Smooth muscle cell (in vitro differentiated cells): Measurements from ENCODE around the gene CELF3. TPM values are rescaled to one million over a fixed set of nuclear protein-coding genes. Genes with fewer than 3 reads are reported as not detected.
"Not testable (repeated sequence)": the region's sequence is repeated elsewhere in the genome, so short reads cannot be mapped to it uniquely, and the experiment has no call there.

ENCODE experiments used
- DNase-seq: peaks from one replicate; lab custom pipeline; 2025; ENCODE audit not compliant: unreplicated experiment; lab: John Stamatoyannopoulos, UW
- H2AFZ ChIP-seq: fragments of 200-600 bp; sonication (generic); 2 replicates; pipeline ENCODE4 v1.6.0; 2016; ENCODE audit warnings: antibody characterized with exemption, low read depth, mild to moderate bottlenecking
- H3F3A ChIP-seq: fragments of 200-600 bp; sonication (generic); 2 replicates; pipeline ENCODE4 v1.6.0; 2017; ENCODE audit warnings: antibody characterized with exemption, low read depth
- H3K27ac ChIP-seq: fragments of 200-600 bp; sonication (generic); 2 replicates; pipeline ENCODE4 v1.5.1; 2016; ENCODE audit warnings: low read depth, mild to moderate bottlenecking
- H3K27me3 ChIP-seq: fragments of 200-600 bp; sonication (generic); 2 replicates; pipeline ENCODE4 v1.6.1; 2016; ENCODE audit warnings: low read depth, mild to moderate bottlenecking
- H3K36me3 ChIP-seq: fragments of 200-600 bp; sonication (generic); 2 replicates; pipeline ENCODE4 v1.5.1; 2016; ENCODE audit warnings: low read depth
- H3K4me1 ChIP-seq: fragments of 200-600 bp; sonication (generic); 2 replicates; pipeline ENCODE4 v1.5.1; 2016; ENCODE audit warnings: low read depth
- H3K4me2 ChIP-seq: fragments of 200-600 bp; sonication (generic); 2 replicates; pipeline ENCODE4 v1.6.0; 2016; ENCODE audit warnings: mild to moderate bottlenecking
- H3K4me3 ChIP-seq: fragments of 200-600 bp; sonication (generic); 2 replicates; pipeline ENCODE4 v1.5.1; 2016; ENCODE audit warnings: mild to moderate bottlenecking
- H3K79me2 ChIP-seq: fragments of 200-600 bp; sonication (generic); 2 replicates; pipeline ENCODE4 v1.6.0; 2016; ENCODE audit warnings: low read depth, mild to moderate bottlenecking
- H3K9ac ChIP-seq: fragments of 200-600 bp; sonication (generic); 2 replicates; pipeline ENCODE4 v1.6.0; 2016; ENCODE audit warnings: low read depth
- H3K9me3 ChIP-seq: fragments of 200-600 bp; sonication (generic); replicated peaks from 2 replicates; pipeline ENCODE4 v1.5.1; 2016; ENCODE audit warnings: low read depth
- H4K20me1 ChIP-seq: fragments of 200-600 bp; sonication (generic); 2 replicates; pipeline ENCODE4 v1.6.0; 2016; ENCODE audit warnings: low read depth
- CTCF ChIP-seq: fragments of 200-600 bp; sonication (generic); IDR thresholded peaks from 2 replicates; pipeline ENCODE4 v1.5.1; 2017; ENCODE audit warnings: borderline replicate concordance, mild to moderate bottlenecking, antibody characterized with exemption; ENCODE audit not compliant: insufficient read depth, poor library complexity, severe bottlenecking
- WGBS: methylation state at CpG from one replicate; pipeline ENCODE4 v1.1.7; 2016; ENCODE audit warnings: low lambda C conversion rate; 5-methylcytosine and 5-hydroxymethylcytosine counted together
- polyA plus RNA-seq: library from polyadenylated mRNA; unstranded; fragments of >200 nt; fragmentation: Nextera tagmentation; extraction: Ambion mirVana; gene quantifications from 2 replicates; pipeline ENCODE4 v1.2.1, GENCODE V29; 2016
- total RNA-seq: library from RNA; depleted of rRNA; stranded (reverse); fragments of >200 nt; gene quantifications from 2 replicates; pipeline ENCODE4 v1.2.3, GENCODE V29; 2014

CELF3 gene
- total and polyA plus RNA-seq, 2 experiments from 2014 or later: not detected

GRCh38 chr1:151739590-151740355, 23.2 kb upstream of the CELF3 start:
- H4K20me1 ChIP-seq: no peaks in the 10 kb centered on the region
- no peak overlapping the region for H3K4me3 ChIP-seq
- H3K9me3 ChIP-seq: no peaks in the 10 kb centered on the region
- H3K4me1 ChIP-seq: no peaks in the 10 kb centered on the region
- H3K79me2 ChIP-seq: no peaks in the 10 kb centered on the region
- TF ChIP-seq CTCF: no peak
- H3K9ac ChIP-seq: no peak overlapping the region
- no peak overlapping the region for H3K4me2 ChIP-seq
- peaks cover 18% of the 10 kb centered on the region for H3K27me3 ChIP-seq
- H3K27ac ChIP-seq: no peak overlapping the region
- H3F3A ChIP-seq: no peaks in the 10 kb centered on the region
- H2AFZ ChIP-seq: no peak overlapping the region
- WGBS: 52% methylated on average over 3 of the region's 3 CpGs
- DNase-seq: no peak
- H3K36me3 ChIP-seq: no peaks in the 10 kb centered on the region

- H4K20me1 ChIP-seq: no peaks in the 10 kb centered on the region
- no peaks in the 10 kb centered on the region for H3F3A ChIP-seq
- no peak overlapping the region for H2AFZ ChIP-seq
- no peaks in the 10 kb centered on the region for H3K4me1 ChIP-seq
- H3K36me3 ChIP-seq: no peaks in the 10 kb centered on the region
- no peak overlapping the region for H3K9ac ChIP-seq
- no peaks in the 10 kb centered on the region for H3K79me2 ChIP-seq
- H3K4me3 ChIP-seq: no peak overlapping the region
- H3K27ac ChIP-seq: no peak overlapping the region
- no peak overlapping the region for H3K4me2 ChIP-seq
- no peaks in the 10 kb centered on the region for H3K9me3 ChIP-seq
- DNase-seq: no peak
- H3K27me3 ChIP-seq: no peaks in the 10 kb centered on the region
- no peak for TF ChIP-seq CTCF
Measured at GRCh38 chr1:151737479-151737878, 20.9 kb upstream of the CELF3 start.

- no peak overlapping the region for H3K27ac ChIP-seq
- H3K4me2 ChIP-seq: no peak overlapping the region
- H3K9ac ChIP-seq: no peak overlapping the region
- no peaks in the 10 kb centered on the region for H3K79me2 ChIP-seq
- 77% methylated on average over 2 of the region's 2 CpGs for WGBS
- no peak overlapping the region for H3K4me3 ChIP-seq
- no peaks in the 10 kb centered on the region for H3F3A ChIP-seq
- H3K36me3 ChIP-seq: no peaks in the 10 kb centered on the region
- H3K27me3 ChIP-seq: no peaks in the 10 kb centered on the region
- no peaks in the 10 kb centered on the region for H4K20me1 ChIP-seq
- no peak for DNase-seq
- no peak overlapping the region for H2AFZ ChIP-seq
- H3K4me1 ChIP-seq: no peaks in the 10 kb centered on the region
- no peak for TF ChIP-seq CTCF
- H3K9me3 ChIP-seq: no peaks in the 10 kb centered on the region
Measured at GRCh38 chr1:151737026-151737425, 20.4 kb upstream of the CELF3 start.

- H3K79me2 ChIP-seq, H3K27ac ChIP-seq, H3K9me3 ChIP-seq, H2AFZ ChIP-seq, H3F3A ChIP-seq, H3K4me2 ChIP-seq, H3K36me3 ChIP-seq, H3K9ac ChIP-seq, H3K27me3 ChIP-seq, H3K4me3 ChIP-seq, H4K20me1 ChIP-seq, H3K4me1 ChIP-seq, DNase-seq: not testable (repeated sequence)
- WGBS: 93% methylated on average over 9 of the region's 9 CpGs
Measured at GRCh38 chr1:151733995-151734394, 17.4 kb upstream of the CELF3 start.
